ENCODE measurements around the gene EDAR.

- TF ChIP-seq RBBP5 (IDR thresholded peaks at IDR 0.05; ENCODE audit: borderline replicate concordance, low read depth, low read length) (no peak), CTCF (IDR thresholded peaks at IDR 0.05; ENCODE audit: control extremely low read depth in 1 of 3, insufficient read depth in 1 of 3, low read depth in 1 of 3, low read length in 3 of 3) (no peak), KDM5A (IDR thresholded peaks at IDR 0.05; ENCODE audit: low read length) (no peak), HDAC6 (IDR thresholded peaks at IDR 0.05; ENCODE audit: low read depth, low read length) (no peak), TAF1 (IDR thresholded peaks at IDR 0.05; ENCODE audit: low read depth, low read length) (no peak), POLR2A (IDR thresholded peaks at IDR 0.05; ENCODE audit: control extremely low read depth in 1 of 2, low read depth in 2 of 2, low read length in 2 of 2) (no peak), GABPA (IDR thresholded peaks at IDR 0.05; ENCODE audit: borderline replicate concordance, insufficient read depth, low read length) (no peak), CHD1 (IDR thresholded peaks at IDR 0.05; ENCODE audit: low read depth, low read length) (no peak), POU5F1 (IDR thresholded peaks at IDR 0.05; ENCODE audit: low read depth, low read length) (no peak), JUND (IDR thresholded peaks at IDR 0.05; ENCODE audit: low read length) (no peak), MAX (IDR thresholded peaks at IDR 0.05) (no peak), RNF2 (IDR thresholded peaks at IDR 0.05; ENCODE audit: borderline replicate concordance, low read depth, low read length, missing control alignments, poor library complexity, severe bottlenecking) (no peak)
These were observed 14.3 kb downstream of the EDAR start for GRCh38 chr2:108974674-108975073.

Measured in H1 (cell line).